H1 (cell line): ENCODE data around the gene SRGAP2. TPM values are rescaled to one million over a fixed set of nuclear protein-coding genes. Genes with fewer than 3 reads are reported as not detected.
"Not testable (repeated sequence)": the region's sequence is repeated elsewhere in the genome, so short reads cannot be mapped to it uniquely, and the experiment has no call there.

Experiments
- CTCF ChIA-PET: fragments of 300-600 bp; sonication (Branson Sonifier 250); formaldehyde crosslinking; loops from one replicate; lab custom pipeline; 2021; ENCODE audit not compliant: partially characterized antibody; lab: Charles Lee
- POLR2A ChIA-PET: fragments of 300-600 bp; sonication (Branson Sonifier 250); formaldehyde crosslinking; loops from one replicate; lab custom pipeline; 2021; ENCODE audit warnings: inconsistent platforms; ENCODE audit not compliant: partially characterized antibody; lab: Charles Lee
- DNase-seq, 2 experiments: peaks; one replicate each; pipeline versions ENCODE4 v3.0.0 to v3.0.0-alpha.2; 2010 to 2022; ENCODE audit warnings: low spot score in 2 of 2, low read depth in 1 of 2, mixed read lengths in 1 of 2
- FAIRE-seq: peaks from 2 replicates; lab custom pipeline; 2011; peaks lifted over from hg19 to GRCh38; lab: Jason Lieb, UNC
- H2AFZ ChIP-seq: 2 replicates; pipeline ENCODE4 v1.8.1; 2012; ENCODE audit warnings: low read length, inconsistent platforms
- H2AK5ac ChIP-seq: 2 replicates; pipeline ENCODE4 v1.6.1; 2013; ENCODE audit warnings: low read depth, low read length
- H2BK120ac ChIP-seq: replicated peaks from 2 replicates; pipeline ENCODE3; 2013; ENCODE audit warnings: low read depth, low read length, inconsistent platforms
- H2BK12ac ChIP-seq: 2 replicates; pipeline ENCODE4 v1.6.1; 2013; ENCODE audit warnings: low read depth, low read length
- H2BK15ac ChIP-seq: 2 replicates; pipeline ENCODE4 v1.6.1; 2013; ENCODE audit warnings: low read length
- H2BK20ac ChIP-seq: 2 replicates; pipeline ENCODE4 v1.6.1; 2013; ENCODE audit warnings: low read length
- H2BK5ac ChIP-seq: 2 replicates; pipeline ENCODE4 v1.6.1; 2013; ENCODE audit warnings: low read depth, low read length
- H3K14ac ChIP-seq: 2 replicates; pipeline ENCODE4 v1.6.1; 2013; ENCODE audit warnings: inconsistent platforms; ENCODE audit not compliant: insufficient read length
- H3K18ac ChIP-seq: 2 replicates; pipeline ENCODE4 v1.6.1; 2013; ENCODE audit warnings: low read length; ENCODE audit errors: extremely low read depth
- H3K23ac ChIP-seq: 2 replicates; pipeline ENCODE4 v1.6.1; 2013; ENCODE audit warnings: inconsistent platforms; ENCODE audit not compliant: insufficient read length
- H3K23me2 ChIP-seq: 2 replicates; pipeline ENCODE4 v1.6.1; 2013; ENCODE audit warnings: low read depth, low read length
- H3K27ac ChIP-seq: 2 replicates; pipeline ENCODE4 v1.6.1; 2011; ENCODE audit warnings: low read depth, low read length, inconsistent platforms
- H3K27me3 ChIP-seq, 4 experiments: replicated peaks in 1 of 4; 1 replicate in 1 of 4; 2 replicates in 3 of 4; pipeline versions ENCODE4 v1.6.1 to v1.8.1; 2011 to 2013; ENCODE audit warnings: low read length in 3 of 4, mild to moderate bottlenecking in 3 of 4, inconsistent platforms in 2 of 4, mixed read lengths in 2 of 4, moderate library complexity in 1 of 4; ENCODE audit not compliant: control insufficient read depth in 3 of 4, insufficient read depth in 3 of 4; ENCODE audit errors: extremely low read depth in 1 of 4
- H3K36me3 ChIP-seq, 4 experiments: 2 replicates each; pipeline versions ENCODE4 v1.6.1 to v1.8.1; 2011 to 2013; ENCODE audit warnings: mild to moderate bottlenecking in 4 of 4, low read length in 3 of 4, moderate library complexity in 2 of 4, control low read depth in 1 of 4, inconsistent platforms in 1 of 4; ENCODE audit not compliant: insufficient read depth in 4 of 4, control insufficient read depth in 2 of 4
- H3K4ac ChIP-seq: replicated peaks from 2 replicates; pipeline ENCODE3; 2013; ENCODE audit warnings: low read length, low read depth, mixed read lengths, inconsistent platforms; ENCODE audit not compliant: insufficient read length
- H3K4me1 ChIP-seq, 4 experiments: replicated peaks in 1 of 4; 1 replicate in 1 of 4; 2 replicates in 3 of 4; pipeline versions ENCODE4 v1.6.1 to v1.8.1; 2011 to 2013; ENCODE audit warnings: low read length in 3 of 4, inconsistent platforms in 2 of 4, mixed read lengths in 1 of 4; ENCODE audit not compliant: insufficient read depth in 4 of 4, control insufficient read depth in 3 of 4
- H3K4me2 ChIP-seq, 2 experiments: 2 replicates each; pipeline versions ENCODE4 v1.6.1 to v1.8.1; 2011 to 2013; ENCODE audit warnings: low read depth in 2 of 2, low read length in 2 of 2, control low read depth in 1 of 2, inconsistent platforms in 1 of 2, mild to moderate bottlenecking in 1 of 2; ENCODE audit not compliant: insufficient read depth in 1 of 2
- H3K4me3 ChIP-seq, 4 experiments: fragments of 200-600, 300-600 bp in 1 of 4; sonication (generic), shearing (Covaris generic), sonication (Bioruptor Twin) in 1 of 4; 2 replicates each; pipeline versions ENCODE4 v1.5.1 to v1.8.1; 2011 to 2016; ENCODE audit warnings: low read length in 4 of 4, low read depth in 3 of 4, control low read depth in 2 of 4, inconsistent platforms in 2 of 4, mild to moderate bottlenecking in 2 of 4, mixed read lengths in 1 of 4, moderate library complexity in 1 of 4; ENCODE audit not compliant: insufficient read depth in 2 of 4; ENCODE audit errors: extremely low read depth in 1 of 4
- H3K56ac ChIP-seq: replicated peaks from 2 replicates; pipeline ENCODE3; 2013; ENCODE audit warnings: low read depth, mild to moderate bottlenecking, mixed read lengths, low read length, inconsistent platforms; ENCODE audit not compliant: insufficient read length
- H3K79me1 ChIP-seq: 2 replicates; pipeline ENCODE4 v1.6.1; 2013; ENCODE audit warnings: low read depth, low read length, control low read depth
- H3K79me2 ChIP-seq, 2 experiments: 2 replicates each; pipeline versions ENCODE4 v1.6.1 to v1.8.1; 2012 to 2013; ENCODE audit warnings: low read length in 2 of 2, mild to moderate bottlenecking in 2 of 2, inconsistent platforms in 1 of 2; ENCODE audit not compliant: insufficient read depth in 2 of 2, control insufficient read depth in 1 of 2
- H3K9ac ChIP-seq, 4 experiments: replicated peaks in 1 of 4; 1 replicate in 1 of 4; 2 replicates in 3 of 4; pipeline versions ENCODE4 v1.6.1 to v1.8.1; 2011 to 2013; ENCODE audit warnings: low read depth in 3 of 4, low read length in 3 of 4, control low read depth in 2 of 4, mild to moderate bottlenecking in 2 of 4, moderate library complexity in 2 of 4, inconsistent platforms in 1 of 4; ENCODE audit errors: extremely low read depth in 1 of 4
- H3K9me3 ChIP-seq, 2 experiments: 2 replicates each; pipeline versions ENCODE4 v1.6.1 to v1.8.1; 2012 to 2013; ENCODE audit warnings: mild to moderate bottlenecking in 2 of 2, moderate library complexity in 2 of 2, control low read depth in 1 of 2, inconsistent platforms in 1 of 2, low read depth in 1 of 2, low read length in 1 of 2, mixed read lengths in 1 of 2; ENCODE audit not compliant: insufficient read depth in 2 of 2
- H4K20me1 ChIP-seq, 2 experiments: replicated peaks in 1 of 2; 2 replicates each; pipeline versions ENCODE3 to v1.8.1; 2011 to 2013; ENCODE audit warnings: inconsistent platforms in 2 of 2, low read length in 2 of 2, mild to moderate bottlenecking in 1 of 2; ENCODE audit not compliant: insufficient read depth in 2 of 2, control insufficient read depth in 1 of 2
- H4K5ac ChIP-seq: 2 replicates; pipeline ENCODE4 v1.6.1; 2013; ENCODE audit warnings: low read length, low read depth, mixed read lengths, inconsistent platforms; ENCODE audit not compliant: insufficient read length
- H4K8ac ChIP-seq: 2 replicates; pipeline ENCODE4 v1.8.0; 2013; ENCODE audit warnings: mild to moderate bottlenecking, moderate library complexity, low read length, inconsistent platforms; ENCODE audit not compliant: insufficient read depth; ENCODE audit errors: extremely low read depth
- H4K91ac ChIP-seq: replicated peaks from 2 replicates; pipeline ENCODE3; 2013; ENCODE audit warnings: low read length, mixed read lengths, inconsistent platforms; ENCODE audit not compliant: insufficient read length
- WGBS, 2 experiments: shearing (Covaris generic) in 1 of 2; methylation state at CpG; one replicate each; pipeline versions ENCODE4 v1.1.6 to v1.1.7; 2013 to 2015; ENCODE audit warnings: low lambda C conversion rate in 2 of 2, mixed read lengths in 2 of 2, inconsistent platforms in 1 of 2, low coverage in 1 of 2, missing lambda C conversion rate in 1 of 2; ENCODE audit not compliant: insufficient replicate concordance in 2 of 2, insufficient coverage in 1 of 2, insufficient read length in 1 of 2; ENCODE audit errors: extremely low coverage in 1 of 2, missing lambda C conversion rate in 1 of 2; 5-methylcytosine and 5-hydroxymethylcytosine counted together
- polyA plus RNA-seq, 7 experiments: library from polyadenylated mRNA; depleted of rRNA in 3 of 7; stranded (reverse) in 5 of 7; unstranded in 2 of 7; fragments of >200 nt in 5 of 7; fragments of 200-250 nt in 2 of 7; gene quantifications; 1 replicate in 5 of 7; 2 replicates in 1 of 7; 4 replicates in 1 of 7; pipeline versions ENCODE4 v1.2.1 to v1.2.3, GENCODE V29; 2011 to 2013; ENCODE audit warnings: missing spikeins in 2 of 7, mixed read lengths in 2 of 7
- total RNA-seq: library from RNA; stranded (reverse); fragmentation: NEBNext Ultra II Directional; extraction: Animal tissue kit (Norgen Biotek cat#: 25700); gene quantifications from 2 replicates; pipeline ENCODE4 v1.2.1, GENCODE V29; 2021

The SRGAP2 gene
- total and polyA plus RNA-seq, 2 of the 8 experiments (the other 6 are each of a cell fraction or from before 2014, with no cell fraction given) = 10.8 to 54.0 TPM

GRCh38 chr1:206220332-206221000 lies 17.1 kb downstream of the SRGAP2 start:
- H2BK120ac ChIP-seq, H3K23ac ChIP-seq, H2BK15ac ChIP-seq, H3K79me2 ChIP-seq, CTCF ChIA-PET, H3K9ac ChIP-seq, H3K27ac ChIP-seq, DNase-seq, H3K4ac ChIP-seq, FAIRE-seq, H3K4me2 ChIP-seq, H3K9me3 ChIP-seq, POLR2A ChIA-PET, H2AK5ac ChIP-seq, H3K36me3 ChIP-seq, H3K4me3 ChIP-seq, H2BK20ac ChIP-seq, H4K91ac ChIP-seq, H3K14ac ChIP-seq, H2BK12ac ChIP-seq, H3K4me1 ChIP-seq, H2AFZ ChIP-seq, H3K27me3 ChIP-seq, H3K79me1 ChIP-seq, H4K20me1 ChIP-seq, H3K23me2 ChIP-seq, H3K18ac ChIP-seq, H3K56ac ChIP-seq, H4K8ac ChIP-seq, H4K5ac ChIP-seq, H2BK5ac ChIP-seq: not testable (repeated sequence)
- whole genome bisulfite sequencing, 2 experiments = 97% methylated on average over 4 of the region's 4 CpGs; no CpG with 5 or more reads in 1 of the 2 experiments

GRCh38 chr1:206221585-206221984 lies 18.2 kb downstream of the SRGAP2 start:
- H4K8ac ChIP-seq, H3K9ac ChIP-seq, H3K23me2 ChIP-seq, H3K4me3 ChIP-seq, H3K4ac ChIP-seq, H3K4me1 ChIP-seq, POLR2A ChIA-PET, H3K79me1 ChIP-seq, CTCF ChIA-PET, H3K79me2 ChIP-seq, H2BK15ac ChIP-seq, H3K56ac ChIP-seq, H2BK12ac ChIP-seq, H2BK20ac ChIP-seq, H2BK120ac ChIP-seq, H2AFZ ChIP-seq, FAIRE-seq, H4K20me1 ChIP-seq, H2AK5ac ChIP-seq, H3K27me3 ChIP-seq, H3K36me3 ChIP-seq, H3K27ac ChIP-seq, H3K18ac ChIP-seq, H4K5ac ChIP-seq, DNase-seq, H3K14ac ChIP-seq, H3K23ac ChIP-seq, H2BK5ac ChIP-seq, H3K4me2 ChIP-seq, H3K9me3 ChIP-seq, H4K91ac ChIP-seq: not testable (repeated sequence)
- no CpG with 5 or more reads among the region's 4 CpGs for WGBS, 2 experiments
